HG02884 (cell line): Measurements from ENCODE around the gene MYLIP.

Source experiments
- ATAC-seq: cut with Tn5 transposase; IDR thresholded peaks from one replicate; pipeline ENCODE4 v1.9.1; 2021; ENCODE audit warnings: mild to moderate bottlenecking, moderate library complexity; ENCODE audit not compliant: unreplicated experiment

Gene MYLIP

DNA sequence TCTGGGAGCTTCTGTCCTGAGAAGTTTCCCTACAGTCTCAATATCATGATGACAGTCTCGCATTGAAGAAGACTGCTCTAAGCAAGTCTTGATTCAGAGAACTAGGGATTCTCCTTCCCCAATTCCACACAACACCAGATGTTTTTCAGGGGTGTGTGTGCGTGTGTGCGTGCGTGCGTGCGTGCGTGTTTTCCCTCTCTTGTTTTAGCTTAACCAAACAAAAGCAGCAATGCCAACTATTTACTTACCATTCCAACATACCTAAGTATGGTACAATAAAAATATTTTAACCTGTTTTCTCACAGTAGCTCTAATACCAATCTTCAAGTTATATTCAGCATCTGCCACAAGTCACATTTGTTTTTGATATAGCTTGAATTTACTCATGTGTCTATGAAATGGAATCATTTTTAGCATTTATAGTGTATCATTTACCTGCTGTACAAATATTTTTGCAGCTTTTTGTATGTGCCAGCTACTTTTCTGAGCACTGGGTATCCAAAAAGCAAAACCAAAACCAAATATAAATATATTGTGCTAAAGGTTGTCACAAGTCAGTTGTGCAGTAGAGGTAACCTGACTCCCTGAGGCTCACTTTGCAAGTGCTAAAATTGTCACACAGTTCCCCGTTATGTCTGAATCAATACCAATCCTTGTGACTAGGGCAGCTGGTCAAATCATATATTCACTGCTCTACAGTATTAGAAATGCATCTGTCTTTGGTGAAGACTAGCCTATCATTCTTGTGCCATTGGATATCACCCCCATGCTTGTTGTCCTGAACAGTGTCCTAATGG is 21.7 kb upstream of the MYLIP start:
- ATAC-seq = no peak

DNA sequence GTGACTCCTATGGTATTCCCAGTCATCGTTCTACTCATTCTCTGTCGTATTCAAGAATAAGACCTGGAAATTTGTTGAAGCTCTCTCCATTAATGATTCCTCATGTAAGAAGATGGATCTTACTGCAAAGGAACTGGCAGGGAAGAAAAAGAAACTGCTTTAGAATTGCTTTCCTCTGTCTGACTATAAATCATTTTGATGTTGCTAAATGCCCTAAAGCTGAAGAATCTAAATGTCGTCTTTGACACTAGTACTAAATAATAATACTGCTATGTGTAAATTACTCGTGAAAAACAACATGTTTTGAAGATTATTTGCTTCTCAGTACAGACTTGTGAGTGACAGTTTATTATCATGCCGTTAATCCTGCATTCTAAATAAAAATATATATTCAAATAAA is 20.5 kb upstream of the MYLIP start:
- no peak for ATAC-seq

DNA sequence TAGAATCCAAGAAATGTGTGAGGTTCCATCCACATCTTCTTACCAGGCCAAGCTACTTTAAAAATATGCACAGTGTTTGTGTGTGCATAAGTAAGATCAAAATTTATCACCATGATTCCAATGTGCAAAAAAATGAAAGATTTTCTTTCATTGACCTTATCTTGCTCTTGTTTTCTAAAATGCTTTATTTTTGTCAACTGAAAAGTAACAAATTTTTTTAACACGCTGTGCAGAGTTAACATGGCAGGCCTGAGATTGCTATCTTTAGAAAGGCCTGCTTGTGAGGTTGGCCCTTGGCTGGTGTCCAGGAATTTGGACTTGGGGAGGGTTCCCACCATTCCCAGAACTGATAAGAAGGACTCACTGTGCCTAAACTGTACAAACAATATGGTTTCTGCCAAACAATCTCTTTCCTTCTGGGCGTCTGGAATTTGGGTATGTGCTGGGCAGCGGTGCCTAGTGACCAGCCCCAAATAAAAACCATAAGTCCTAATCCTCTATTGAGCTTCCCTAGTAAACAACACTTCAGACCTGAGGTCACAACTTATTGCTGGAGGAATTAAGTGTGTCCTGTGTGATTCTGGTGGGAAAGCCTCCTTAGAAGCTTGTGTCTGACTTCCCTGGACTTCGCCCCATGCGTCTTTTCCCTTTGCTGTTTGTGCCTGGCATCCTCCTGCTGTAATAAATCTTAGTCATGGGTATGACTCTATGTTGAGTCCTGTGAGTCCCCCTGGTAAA is 19.8 kb upstream of the MYLIP start:
- no peak for ATAC-seq

DNA sequence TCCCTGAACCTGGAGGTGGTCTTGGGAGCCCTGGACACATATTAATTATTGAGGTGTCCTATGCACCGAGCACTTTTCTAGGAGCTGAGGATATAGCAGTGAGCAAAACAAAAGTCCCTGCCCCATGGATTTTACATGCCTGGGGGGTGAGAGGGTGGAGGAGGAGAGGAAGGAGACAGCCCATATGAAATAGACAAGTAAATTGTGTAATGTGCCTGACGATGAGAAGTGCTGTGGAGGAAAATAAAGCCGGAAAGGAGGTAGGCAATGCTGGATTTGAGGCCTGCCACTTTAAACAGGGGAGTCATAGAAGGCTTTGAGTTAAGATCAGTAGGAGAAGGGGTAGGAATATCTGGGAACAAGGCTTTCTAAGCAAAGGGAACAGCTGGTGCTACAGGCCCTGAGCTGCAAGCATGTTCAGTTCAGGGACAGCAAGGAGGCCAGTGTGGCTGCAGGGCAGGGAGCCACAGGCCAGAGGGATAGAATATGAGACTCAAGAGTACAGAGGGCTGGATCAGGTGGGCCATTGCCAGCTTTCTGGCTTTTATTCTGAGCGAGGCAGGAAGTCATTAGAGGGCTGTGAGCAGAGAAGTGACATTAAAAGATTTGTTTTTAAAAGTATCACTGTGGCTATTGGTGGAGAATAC is 19.1 kb upstream of the MYLIP start:
- ATAC-seq = no peak

DNA sequence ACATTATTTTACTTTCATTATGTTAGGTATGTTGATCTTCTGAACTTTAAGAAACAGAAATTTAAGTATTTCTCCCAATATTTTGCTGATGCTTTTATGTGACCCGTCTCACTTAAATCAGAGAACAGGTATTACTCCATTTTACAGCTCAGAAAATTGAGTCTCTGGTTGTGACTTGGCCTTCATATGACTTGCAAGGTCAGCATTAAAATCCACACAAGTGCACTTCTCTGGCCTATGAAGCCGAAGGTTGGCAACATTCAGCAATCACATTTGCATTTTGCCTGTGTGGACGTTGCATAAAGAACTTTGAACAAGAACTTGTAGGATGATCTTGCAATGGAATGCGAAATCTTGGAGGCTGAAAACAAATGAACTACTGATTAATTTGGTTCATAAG is 10.1 kb upstream of the MYLIP start:
- no peak for ATAC-seq

DNA sequence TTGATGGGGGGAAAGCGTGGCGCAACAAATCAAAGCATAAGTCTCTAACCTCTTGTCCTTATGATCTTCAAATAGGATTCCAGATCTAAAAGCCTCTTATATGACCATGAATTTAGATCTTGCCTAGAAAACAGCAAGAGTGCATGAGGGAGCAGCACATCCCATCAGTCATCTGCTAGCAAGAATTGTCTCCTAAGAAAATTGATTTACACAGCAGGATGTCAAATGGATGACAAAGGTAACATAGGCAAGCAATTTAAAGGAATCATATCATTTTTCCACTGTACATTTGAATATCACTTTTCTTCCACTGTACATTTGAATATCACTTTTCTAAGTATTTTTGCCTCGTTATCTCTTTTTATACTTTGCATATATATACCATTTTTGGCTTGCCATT is 7.5 kb upstream of the MYLIP start:
- no peak for ATAC-seq

DNA sequence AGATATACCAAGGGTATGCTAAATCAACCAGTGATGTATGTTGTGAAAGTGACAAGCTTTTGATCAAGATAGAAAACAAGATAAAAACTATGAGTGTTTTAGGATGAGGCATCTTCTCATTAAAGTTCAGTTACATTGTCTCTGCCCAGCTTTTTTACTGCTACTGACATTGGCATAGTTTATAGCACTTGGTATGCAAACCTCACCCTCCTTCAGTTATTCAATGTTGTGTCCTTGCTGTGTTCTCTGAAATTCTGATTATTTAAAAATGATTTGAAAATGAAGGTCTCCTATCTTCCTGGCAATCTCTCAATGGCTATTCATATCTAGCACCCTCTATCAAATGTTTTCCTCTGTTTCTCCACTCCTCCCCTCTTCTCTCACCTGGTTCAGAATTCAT is 6.7 kb upstream of the MYLIP start:
- ATAC-seq = no peak

DNA sequence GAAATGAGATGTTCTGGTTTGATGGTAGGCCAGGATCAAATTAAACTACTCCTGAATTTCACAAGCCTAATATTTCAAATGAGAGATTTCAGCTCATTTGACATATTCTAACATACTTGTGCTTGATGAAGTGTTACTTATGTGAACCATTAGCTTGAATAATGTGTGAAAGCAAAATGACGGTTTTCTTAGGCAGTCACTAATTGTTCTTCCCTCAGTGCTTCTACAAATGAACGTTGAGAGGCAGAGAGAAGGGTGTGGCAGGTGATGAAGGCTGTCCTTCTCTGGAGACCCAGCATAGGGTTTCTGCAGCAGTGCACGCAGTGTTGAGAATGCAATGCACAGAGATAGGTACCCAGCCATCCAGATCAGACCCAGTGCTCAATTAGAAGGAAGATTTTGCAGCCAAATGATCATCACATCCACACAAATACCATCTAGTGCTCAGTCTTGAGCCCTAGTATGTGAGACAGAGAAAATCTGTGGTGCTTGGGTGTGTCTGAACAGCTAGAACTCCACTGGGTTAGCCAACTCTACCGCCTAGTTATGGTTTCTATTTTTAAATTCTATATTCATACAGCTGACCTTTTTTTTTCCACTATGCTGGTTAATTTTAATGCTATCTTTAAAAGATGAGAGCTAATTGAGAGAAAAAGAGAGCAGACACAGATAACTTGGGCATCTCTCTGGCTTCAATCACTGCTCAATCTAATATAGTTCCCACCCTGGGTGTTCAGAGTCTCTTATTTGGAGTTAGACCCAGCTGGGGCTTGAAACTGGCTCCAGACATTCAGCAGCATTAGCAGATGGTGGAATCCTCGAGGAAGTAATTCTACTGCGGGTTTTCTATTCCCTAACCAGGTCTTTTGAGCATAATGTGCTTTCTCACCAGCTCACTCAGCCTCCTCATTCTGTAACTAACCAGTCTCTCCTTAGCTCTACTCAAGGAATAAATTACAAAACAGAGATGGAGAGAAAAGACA is 4.4 kb upstream of the MYLIP start:
- ATAC-seq = no peak

DNA sequence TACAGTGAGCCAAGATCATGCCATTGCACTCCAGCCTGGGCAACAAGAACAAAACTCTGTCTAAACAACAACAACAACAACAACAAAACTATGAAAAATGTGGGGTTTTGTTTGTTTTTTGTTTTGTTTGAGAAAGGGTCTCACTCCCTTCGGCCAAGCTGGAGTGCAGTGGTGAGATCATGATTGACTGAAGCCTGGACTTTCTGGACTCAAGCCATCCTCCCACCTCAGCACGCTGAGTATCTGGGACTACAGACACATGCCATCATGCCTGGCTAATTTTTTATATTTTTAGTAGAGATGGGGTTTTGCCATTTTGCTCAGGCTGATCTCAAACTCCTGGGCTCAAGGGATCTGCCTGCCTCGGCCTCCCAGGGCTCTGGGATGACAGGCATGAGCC is 2.8 kb upstream of the MYLIP start:
- ATAC-seq = no peak

DNA sequence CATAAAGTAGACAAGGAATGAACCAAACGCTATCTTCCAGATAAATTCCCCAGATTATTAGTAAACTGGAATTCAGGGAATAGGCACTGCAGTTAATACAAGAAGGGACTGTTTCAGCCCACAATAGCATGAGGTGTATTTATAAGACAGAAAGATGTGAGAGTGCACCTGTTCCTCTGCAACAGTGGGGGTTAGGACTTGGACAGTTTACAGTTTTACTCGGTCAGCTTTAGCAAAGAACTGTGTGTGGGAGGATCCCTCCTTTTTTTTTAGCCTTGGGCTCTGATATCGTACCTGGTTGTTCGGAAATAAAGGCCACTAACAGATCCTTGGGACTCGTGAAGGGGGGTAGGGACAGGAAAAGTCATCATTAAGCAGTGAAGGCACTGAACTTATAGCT is 2.0 kb upstream of the MYLIP start:
- no peak for ATAC-seq

DNA sequence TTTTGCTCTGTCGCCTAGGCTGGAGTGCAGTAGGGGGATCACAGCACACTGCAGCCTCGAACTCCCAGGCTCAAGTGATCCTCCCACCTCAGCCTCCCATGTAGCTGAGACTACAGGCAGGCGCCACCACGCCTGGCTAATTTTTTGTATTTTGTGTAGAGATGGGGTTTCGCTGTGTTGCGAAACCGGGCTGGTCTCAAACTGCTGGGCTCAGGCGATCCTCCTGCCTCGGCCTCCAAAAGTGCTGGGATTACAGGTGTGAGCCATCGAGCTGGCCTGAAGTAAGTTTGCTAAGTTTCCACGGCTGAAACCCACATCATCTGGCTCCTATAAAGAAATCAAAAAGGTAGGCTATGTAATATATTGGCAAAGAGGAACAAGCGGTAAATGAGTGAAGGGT is 1.4 kb upstream of the MYLIP start:
- no peak for ATAC-seq

DNA sequence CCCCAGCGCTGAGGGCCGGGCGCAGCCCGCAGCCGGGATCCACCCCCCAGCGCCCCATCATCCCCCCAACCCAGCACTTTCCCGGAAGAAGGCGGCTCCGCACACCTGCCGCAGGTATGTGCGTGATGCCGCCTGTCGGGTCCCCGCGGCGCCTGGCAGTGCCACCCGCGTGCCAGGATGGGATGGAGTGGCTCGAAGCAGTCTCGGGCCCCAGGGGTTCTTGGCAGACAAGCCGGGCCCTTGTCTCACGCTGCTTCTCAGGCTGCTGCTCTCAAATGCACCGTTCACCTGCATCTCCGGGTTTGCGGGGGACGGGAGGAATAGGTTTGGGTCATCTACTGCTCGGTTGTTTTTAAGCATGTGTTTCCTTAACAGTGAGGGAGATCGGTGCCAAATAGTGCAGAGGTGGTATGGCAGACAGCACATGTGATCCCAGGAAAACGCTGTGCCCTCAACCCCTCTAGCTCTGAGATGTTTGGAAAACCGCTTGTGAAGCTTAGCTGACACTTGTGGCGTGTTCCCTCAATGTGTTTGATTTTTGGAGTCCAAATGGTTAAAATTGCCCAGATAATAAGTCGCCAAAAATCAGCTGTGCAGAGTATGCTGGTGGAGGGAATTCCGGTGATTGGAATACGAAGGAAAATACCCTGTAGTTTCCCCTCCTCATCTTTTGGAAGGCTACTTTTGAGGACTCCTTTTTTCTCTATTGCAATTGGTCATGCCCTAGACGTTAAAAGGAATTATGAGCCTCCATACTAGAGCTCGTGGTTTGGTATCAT is 926 bp downstream of the MYLIP start:
- peak; percentile 0 for ATAC-seq

DNA sequence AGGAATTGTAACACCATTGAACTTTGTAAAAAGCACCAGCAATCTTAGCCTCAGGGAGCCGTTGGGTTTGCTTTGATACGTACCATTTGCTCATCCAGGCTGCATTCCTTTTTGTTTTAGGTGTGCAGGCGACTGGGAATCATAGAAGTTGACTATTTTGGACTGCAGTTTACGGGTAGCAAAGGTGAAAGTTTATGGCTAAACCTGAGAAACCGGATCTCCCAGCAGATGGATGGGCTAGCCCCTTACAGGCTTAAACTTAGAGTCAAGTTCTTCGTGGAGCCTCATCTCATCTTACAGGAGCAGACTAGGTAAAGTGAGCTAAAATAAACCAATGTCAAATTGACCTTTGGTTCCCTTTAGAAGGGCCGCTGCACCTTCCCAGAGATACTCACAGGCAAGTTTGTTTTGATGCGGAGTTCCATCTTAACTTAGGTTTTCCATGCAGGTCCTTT is 1.6 kb downstream of the MYLIP start:
- no peak for ATAC-seq

DNA sequence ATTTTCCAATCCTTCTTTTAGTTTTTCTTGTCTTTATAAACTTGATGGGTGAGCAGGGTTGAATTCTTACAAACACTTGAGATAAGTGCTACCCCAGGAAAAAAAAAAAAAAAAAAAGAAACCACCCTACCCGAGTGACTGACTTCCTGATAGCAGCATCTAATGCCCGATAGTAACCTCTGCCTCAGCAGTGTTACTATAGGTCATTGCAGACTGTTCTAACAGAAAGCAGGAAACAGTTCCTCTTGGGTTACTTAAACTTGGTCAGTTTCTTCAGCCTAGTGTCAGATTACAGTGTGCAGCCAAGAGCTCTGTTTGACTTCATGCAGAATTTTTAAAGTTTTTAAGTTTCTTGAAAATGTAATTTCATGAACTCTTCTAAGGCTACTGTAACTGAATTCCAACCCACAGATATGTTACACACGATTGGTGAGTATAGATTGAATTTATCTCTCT is 2.1 kb downstream of the MYLIP start:
- peak; percentile 62 for ATAC-seq

DNA sequence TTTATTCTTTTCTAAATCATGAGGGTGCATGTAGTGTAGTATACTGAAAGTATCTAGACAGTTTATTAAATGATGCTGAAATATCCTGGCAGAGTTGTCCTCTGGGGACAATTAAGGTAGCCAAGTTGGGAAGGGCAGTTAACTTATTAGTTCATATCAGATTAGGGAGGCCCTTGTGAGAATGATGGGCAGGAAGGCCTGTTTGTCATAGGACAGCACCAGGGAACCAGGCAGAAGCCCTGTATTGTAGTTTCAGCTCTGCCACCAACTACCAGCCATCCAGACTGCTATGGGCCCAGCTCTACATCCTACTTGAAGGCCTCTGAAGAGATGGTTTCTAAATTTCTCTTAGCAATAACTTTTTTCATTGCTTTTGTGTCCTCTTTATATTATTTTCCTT is 4.0 kb downstream of the MYLIP start:
- no peak for ATAC-seq

DNA sequence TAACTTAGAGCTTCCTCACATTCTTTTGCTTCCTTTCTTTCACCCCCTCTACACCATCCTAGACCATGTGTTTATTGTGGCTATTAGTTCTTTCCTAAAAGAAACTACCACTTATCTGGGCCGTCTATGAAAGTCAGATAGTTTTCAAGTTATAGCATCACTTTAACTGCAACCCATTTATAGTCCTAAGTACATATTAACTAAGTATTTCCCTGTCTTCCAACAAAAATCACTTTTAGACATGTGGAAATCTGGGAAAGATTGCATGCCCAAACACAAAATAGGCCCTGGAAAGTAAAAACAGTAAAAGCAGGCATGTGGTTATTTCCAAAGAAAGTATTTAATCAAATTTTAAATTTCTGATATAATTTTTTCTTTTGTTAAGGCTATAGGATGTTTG is 5.5 kb downstream of the MYLIP start:
- ATAC-seq = no peak

DNA sequence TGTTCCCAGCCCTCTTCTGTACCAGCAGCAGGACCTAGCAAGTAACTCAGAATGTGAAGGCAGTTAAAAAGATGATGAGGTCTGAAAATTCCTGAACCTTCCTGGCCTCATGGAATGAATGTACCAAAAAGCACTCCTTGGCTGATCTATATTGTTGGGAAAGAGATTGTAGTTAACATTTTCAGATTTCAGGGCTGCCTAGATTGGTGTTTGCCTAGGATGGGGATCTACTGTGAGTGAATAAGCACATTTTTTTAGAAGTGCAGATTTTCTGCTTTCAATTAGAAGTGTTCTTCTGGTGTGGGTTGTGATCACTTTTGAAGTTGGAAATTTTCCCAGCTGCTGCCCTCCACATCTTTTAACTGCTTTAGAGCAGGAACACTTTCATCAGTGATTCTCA is 6.2 kb downstream of the MYLIP start:
- no peak for ATAC-seq

DNA sequence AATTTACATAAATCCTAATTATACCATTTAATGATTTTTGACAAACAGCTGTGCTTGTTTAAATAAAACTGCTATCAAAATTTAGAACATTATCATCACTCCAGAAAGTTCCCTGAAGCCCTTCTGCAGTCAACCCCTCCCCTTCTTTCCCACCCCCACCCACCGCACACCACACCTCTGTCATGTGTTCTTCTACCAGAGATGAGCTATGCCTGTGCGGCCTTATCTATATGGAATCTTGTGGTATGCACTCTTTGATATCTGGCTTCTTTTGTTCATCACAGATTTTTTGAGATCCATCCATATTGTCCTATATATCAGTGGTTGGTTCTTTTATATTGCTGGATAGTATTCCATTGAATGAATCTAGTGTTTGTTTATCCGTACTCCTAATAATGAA is 7.2 kb downstream of the MYLIP start:
- no peak for ATAC-seq

DNA sequence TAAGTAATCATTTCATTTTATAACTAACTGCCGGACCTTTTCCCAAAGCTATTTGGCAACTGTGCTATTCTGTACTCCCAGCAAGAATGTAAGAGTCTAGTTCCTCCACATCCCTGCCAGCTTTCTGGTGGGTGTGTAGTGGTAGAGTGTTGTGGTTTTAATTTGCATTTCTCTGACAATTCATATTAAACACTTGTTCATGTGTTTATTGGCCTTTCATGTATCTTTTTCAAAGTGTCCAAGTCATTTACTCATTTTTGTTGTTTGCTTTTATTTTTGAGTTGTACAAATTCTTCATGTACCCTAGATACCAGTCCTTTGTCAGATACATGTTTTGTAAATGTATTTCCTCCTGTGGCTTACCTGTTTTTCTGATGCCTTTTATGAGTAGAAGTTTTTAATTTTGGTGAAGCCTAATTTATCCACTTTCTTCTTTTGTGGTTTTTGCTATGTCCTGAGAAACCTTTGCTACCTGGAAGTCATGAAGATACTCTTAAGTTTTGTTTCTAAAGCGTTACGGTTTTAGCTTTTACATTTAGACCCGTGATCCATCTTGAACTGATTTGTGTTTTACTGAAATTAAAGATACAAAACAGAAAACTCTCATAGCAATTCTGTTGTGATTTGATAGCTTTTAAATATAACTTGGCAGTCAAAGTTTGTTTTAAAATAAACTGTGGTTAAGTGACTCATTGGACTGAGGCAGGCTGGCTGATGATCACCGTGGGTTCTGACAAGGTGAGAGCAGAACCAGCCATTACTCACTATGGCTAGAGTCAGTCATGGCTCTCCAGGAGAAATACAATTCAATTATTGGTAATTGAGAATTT is 8.0 kb downstream of the MYLIP start:
- ATAC-seq = no peak
